Keratinocyte (primary cell): ENCODE results near the gene PITPNC1. TPM values are rescaled to one million over a fixed set of nuclear protein-coding genes. Genes with fewer than 3 reads are reported as not detected.

Experiments used
- DNase-seq: peaks from one replicate; pipeline ENCODE4 v3.0.0-alpha.2; 2011; ENCODE audit warnings: low read depth, missing footprints, low spot score
- FAIRE-seq: peaks from 2 replicates; lab custom pipeline; 2011; peaks lifted over from hg19 to GRCh38; lab: Jason Lieb, UNC
- H2AFZ ChIP-seq: 2 replicates; pipeline ENCODE4 v1.6.0; 2012; ENCODE audit warnings: low read length, control low read depth, inconsistent platforms; ENCODE audit not compliant: control insufficient read depth
- H3K27ac ChIP-seq: 2 replicates; pipeline ENCODE4 v1.5.1; 2011; ENCODE audit warnings: low read length; ENCODE audit not compliant: control insufficient read depth, insufficient read depth
- H3K27me3 ChIP-seq: 3 replicates; pipeline ENCODE4 v1.6.0; 2011; ENCODE audit warnings: low read length; ENCODE audit not compliant: control insufficient read depth, insufficient read depth; ENCODE audit errors: extremely low read depth
- H3K36me3 ChIP-seq, 2 experiments: 2 replicates in 1 of 2; 3 replicates in 1 of 2; pipeline ENCODE4 v1.5.1; 2011; ENCODE audit warnings: low read length in 2 of 2, mild to moderate bottlenecking in 1 of 2; ENCODE audit not compliant: control insufficient read depth in 2 of 2, insufficient read depth in 2 of 2; ENCODE audit errors: extremely low read depth in 1 of 2
- H3K4me1 ChIP-seq: 3 replicates; pipeline ENCODE4 v1.5.1; 2011; ENCODE audit warnings: low read length; ENCODE audit not compliant: control insufficient read depth, insufficient read depth; ENCODE audit errors: extremely low read depth
- H3K4me2 ChIP-seq: 3 replicates; pipeline ENCODE4 v1.6.0; 2011; ENCODE audit warnings: low read depth, low read length; ENCODE audit not compliant: control insufficient read depth, insufficient read depth; ENCODE audit errors: extremely low read depth
- H3K4me3 ChIP-seq, 3 experiments: fragments of 200-600 bp in 1 of 3; sonication (generic) in 1 of 3; 2 replicates in 2 of 3; 3 replicates in 1 of 3; pipeline ENCODE4 v1.5.1; 2011 to 2016; ENCODE audit warnings: low read length in 3 of 3, mild to moderate bottlenecking in 3 of 3, control low read depth in 2 of 3, inconsistent platforms in 1 of 3, low read depth in 1 of 3, mixed read lengths in 1 of 3, mixed run types in 1 of 3, moderate library complexity in 1 of 3; ENCODE audit not compliant: control insufficient read depth in 2 of 3, insufficient read depth in 2 of 3; ENCODE audit errors: extremely low read depth in 1 of 3
- H3K79me2 ChIP-seq: 2 replicates; pipeline ENCODE4 v1.6.0; 2012; ENCODE audit warnings: low read length; ENCODE audit not compliant: control insufficient read depth, insufficient read depth
- H3K9ac ChIP-seq: 3 replicates; pipeline ENCODE4 v1.6.0; 2011; ENCODE audit warnings: low read length; ENCODE audit not compliant: control insufficient read depth, insufficient read depth; ENCODE audit errors: extremely low read depth
- H3K9me1 ChIP-seq: 3 replicates; pipeline ENCODE4 v1.6.0; 2011; ENCODE audit warnings: low read length; ENCODE audit not compliant: control insufficient read depth, insufficient read depth; ENCODE audit errors: extremely low read depth
- H3K9me3 ChIP-seq: 2 replicates; pipeline ENCODE4 v1.5.1; 2012; ENCODE audit warnings: low read depth, low read length; ENCODE audit not compliant: control insufficient read depth
- H4K20me1 ChIP-seq: 3 replicates; pipeline ENCODE4 v1.6.0; 2011; ENCODE audit warnings: low read length; ENCODE audit not compliant: control insufficient read depth, insufficient read depth; ENCODE audit errors: extremely low read depth
- CTCF ChIP-seq, 3 experiments: IDR thresholded peaks in 1 of 3; conservative IDR thresholded peaks in 1 of 3; optimal IDR thresholded peaks in 1 of 3; 2 replicates in 2 of 3; 3 replicates in 1 of 3; pipeline versions ENCODE3 to v1.5.1; 2011; ENCODE audit warnings: low read length in 3 of 3, mild to moderate bottlenecking in 3 of 3, moderate library complexity in 2 of 3, control low read depth in 1 of 3, inconsistent platforms in 1 of 3; ENCODE audit not compliant: insufficient read depth in 2 of 3; ENCODE audit errors: extremely low read depth in 1 of 3
- EZH2 ChIP-seq: IDR thresholded peaks from one replicate; pipeline ENCODE4 v1.6.1; 2012; ENCODE audit warnings: inconsistent platforms, mild to moderate bottlenecking, low read length, moderate library complexity
- dilution Hi-C: fragments of 300-500 bp; cut with MboI; formaldehyde crosslinking; loops from one replicate; pipeline ENCODE4 v1.7.0; 2020; ENCODE audit warnings: low sequenced_read_pairs; ENCODE audit not compliant: extremely low pct_ligation_motif_present
- polyA plus RNA-seq, 5 experiments: library from polyadenylated mRNA; depleted of rRNA in 3 of 5; stranded (reverse) in 3 of 5; stranded (forward) in 1 of 5; unstranded in 1 of 5; fragments of >200 nt; gene quantifications; 1 replicate in 1 of 5; 2 replicates in 3 of 5; 3 replicates in 1 of 5; pipeline versions ENCODE4 v1.2.1 to v1.2.3, GENCODE V29; 2011 to 2012; ENCODE audit warnings: missing spikeins in 2 of 5, low read depth in 1 of 5, low replicate concordance in 1 of 5

The PITPNC1 gene
- polyA plus RNA-seq, 1 donor (not counting 4 experiments of a cell fraction or from before 2014, with no cell fraction given) = 24.8 TPM

GRCh38 chr17:67534941-67535340 is 157.9 kb downstream of the PITPNC1 start:
- H3K9me3 ChIP-seq = no peaks in the 10 kb centered on the region
- no peaks in the 10 kb centered on the region for H3K27me3 ChIP-seq
- H3K4me1 ChIP-seq = no peaks in the 10 kb centered on the region
- H3K36me3 ChIP-seq = peaks cover 0 to 3% of the 10 kb centered on the region in 2 experiments
- no peak for DNase-seq
- H3K4me3 ChIP-seq = no peak overlapping the region
- H3K79me2 ChIP-seq = no peaks in the 10 kb centered on the region
- no peak overlapping the region for H3K9ac ChIP-seq
- dilution Hi-C loops = no loop called here
- FAIRE-seq = no peak
- H3K27ac ChIP-seq = no peak overlapping the region
- H3K9me1 ChIP-seq = no peaks in the 10 kb centered on the region
- H3K4me2 ChIP-seq = no peak overlapping the region
- H4K20me1 ChIP-seq = no peaks in the 10 kb centered on the region
- no peak overlapping the region for H2AFZ ChIP-seq
- no peak for TF ChIP-seq CTCF (optimal IDR thresholded peaks at IDR 0.05 in 1 of 3, IDR thresholded peaks at IDR 0.05 in 1 of 3, conservative IDR thresholded peaks at IDR 0.05 in 1 of 3; ENCODE audit: extremely low read depth in 1 of 3, insufficient read depth in 2 of 3, low read length in 3 of 3)
- TF ChIP-seq EZH2 = no peak

GRCh38 chr17:67542219-67543114 is 165.4 kb downstream of the PITPNC1 start:
- Histone ChIP-seq H2AFZ (no peak overlapping the region), H3K79me2 (no peaks in the 10 kb centered on the region), H3K27me3 (no peaks in the 10 kb centered on the region), H3K9me1 (no peaks in the 10 kb centered on the region), H3K4me2 (no peak overlapping the region), H4K20me1 (no peaks in the 10 kb centered on the region), H3K27ac (no peak overlapping the region), H3K4me3 (no peak overlapping the region), H3K36me3 (peaks cover 2 to 3% of the 10 kb centered on the region in 2 experiments), H3K4me1 (no peaks in the 10 kb centered on the region), H3K9ac (no peak overlapping the region), H3K9me3 (no peaks in the 10 kb centered on the region)
- FAIRE-seq (no peak), DNase-seq (no peak)
- no peak for TF ChIP-seq CTCF (optimal IDR thresholded peaks at IDR 0.05 in 1 of 3, IDR thresholded peaks at IDR 0.05 in 1 of 3, conservative IDR thresholded peaks at IDR 0.05 in 1 of 3; ENCODE audit: extremely low read depth in 1 of 3, insufficient read depth in 2 of 3, low read length in 3 of 3)
- no peak for TF ChIP-seq EZH2
- dilution Hi-C loops = no loop called here
